Brain microvascular endothelial cell (primary cell): ENCODE measurements around the gene LGI4.

ENCODE experiments used
- DNase-seq: peaks from one replicate; pipeline ENCODE4 v3.0.0-alpha.2; 2020
- H3K27ac ChIP-seq: fragments of 250-450 bp; sonication (Bioruptor Pico); 2 replicates; pipeline ENCODE4 v1.5.1; 2020; ENCODE audit warnings: mild to moderate bottlenecking, moderate library complexity
- H3K27me3 ChIP-seq: fragments of 250-450 bp; sonication (Bioruptor Pico); replicated peaks from 2 replicates; pipeline ENCODE4 v1.5.1; 2020; ENCODE audit warnings: mild to moderate bottlenecking
- H3K36me3 ChIP-seq: fragments of 250-450 bp; sonication (Bioruptor Pico); replicated peaks from 2 replicates; pipeline ENCODE4 v1.5.1; 2020; ENCODE audit warnings: mild to moderate bottlenecking
- H3K4me3 ChIP-seq: 2 replicates; pipeline ENCODE4 v1.5.1; 2011; ENCODE audit warnings: low read depth, mild to moderate bottlenecking, control low read depth, low read length, moderate library complexity
- CTCF ChIP-seq: IDR thresholded peaks from 2 replicates; pipeline ENCODE4 v1.5.1; 2011; ENCODE audit warnings: low read depth, mild to moderate bottlenecking, moderate library complexity, low read length, control low read depth, inconsistent platforms; ENCODE audit errors: missing control alignments
- in situ Hi-C: cut with HindIII; loops from 2 replicates; pipeline ENCODE4 v1.10.0; 2017; ENCODE audit warnings: low sequenced_read_pairs, low pct_ligation_motif_present

The LGI4 gene

GRCh38 chr19:35141837-35142605 lies 7.2 kb upstream of the LGI4 start:
- peaks cover 23% of the 10 kb centered on the region for H3K27me3 ChIP-seq
- no peak for TF ChIP-seq CTCF
- no peak overlapping the region for H3K4me3 ChIP-seq
- no peaks in the 10 kb centered on the region for H3K36me3 ChIP-seq
- in situ Hi-C loops: no loop called here
- no peak for DNase-seq
- no peak overlapping the region for H3K27ac ChIP-seq

GRCh38 chr19:35140962-35141836 lies 6.3 kb upstream of the LGI4 start:
- in situ Hi-C loops: no loop called here
- peaks cover 24% of the 10 kb centered on the region for H3K27me3 ChIP-seq
- DNase-seq: peak; percentile 84
- peak; percentile 64 for TF ChIP-seq CTCF
- H3K27ac ChIP-seq: no peak overlapping the region
- H3K36me3 ChIP-seq: no peaks in the 10 kb centered on the region
- no peak overlapping the region for H3K4me3 ChIP-seq

GRCh38 chr19:35140207-35140961 lies 5.5 kb upstream of the LGI4 start:
- no peak for DNase-seq
- Histone ChIP-seq H3K36me3 (no peaks in the 10 kb centered on the region), H3K4me3 (no peak overlapping the region), H3K27me3 (peaks cover 25% of the 10 kb centered on the region), H3K27ac (no peak overlapping the region)
- in situ Hi-C loops: no loop called here
- TF ChIP-seq CTCF: no peak

- peaks cover 19% of the 10 kb centered on the region for H3K27me3 ChIP-seq
- DNase-seq: no peak
- in situ Hi-C loops: no loop called here
- H3K36me3 ChIP-seq: no peaks in the 10 kb centered on the region
- no peak for TF ChIP-seq CTCF
- no peak within 1 kb of the TSS for H3K4me3 ChIP-seq
- no peak within 1 kb of the TSS for H3K27ac ChIP-seq
These were observed 3.5 kb upstream of the LGI4 start, which contains the start of gene FXYD1 for GRCh38 chr19:35138305-35138892. Gene FXYD1, plus strand, starts transcription at chr19:35138824. Its CDS starts 1,256 bp downstream, at chr19:35140080.

DNA sequence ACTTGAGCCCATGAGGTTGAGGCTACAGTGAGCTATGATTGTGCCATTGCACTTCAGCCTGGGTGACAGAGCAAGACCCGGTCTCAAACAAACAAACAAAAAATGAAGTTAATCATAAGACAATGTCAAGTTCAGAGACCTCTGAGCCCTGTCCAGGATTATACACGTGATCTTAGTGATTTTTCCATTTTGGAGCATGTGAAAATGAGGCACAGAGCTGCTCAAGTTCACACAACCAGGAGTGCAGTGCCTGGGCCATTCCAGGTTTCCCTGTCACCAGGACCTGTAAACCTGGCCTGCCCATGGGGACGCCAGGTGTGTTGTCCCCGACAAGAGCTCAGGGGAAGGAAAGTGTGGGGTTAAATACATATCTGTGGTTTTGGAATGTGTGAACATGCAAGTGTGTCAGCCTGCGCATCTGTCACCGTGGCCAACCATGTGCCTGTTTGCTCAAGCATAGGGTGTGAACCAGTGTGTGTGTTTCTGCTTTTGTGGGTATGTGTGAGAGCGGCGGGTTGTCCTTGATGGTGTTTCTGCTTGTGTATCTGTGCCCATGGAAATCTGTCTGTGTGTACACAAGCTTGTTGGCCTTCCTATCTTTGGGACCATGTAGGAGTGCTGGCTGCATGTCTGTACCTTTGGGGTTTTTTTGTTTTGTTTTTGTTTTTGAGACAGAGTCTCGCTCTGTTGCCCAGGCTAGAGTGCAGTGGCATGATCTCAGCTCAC lies 2.3 kb upstream of the LGI4 start:
- in situ Hi-C loops: no loop called here
- Histone ChIP-seq H3K36me3 (no peaks in the 10 kb centered on the region), H3K4me3 (no peak overlapping the region), H3K27ac (no peak overlapping the region), H3K27me3 (peaks cover 11% of the 10 kb centered on the region)
- DNase-seq: no peak
- no peak for TF ChIP-seq CTCF
